GM12875 (cell line): ENCODE results near the gene LOXHD1.

ENCODE experiments used
- H3K4me3 ChIP-seq: one replicate; pipeline ENCODE4 v1.5.1; 2011; ENCODE audit warnings: low read depth, low read length, control low read depth
- TF ChIP-seq, protein P1 (sequence below): IDR thresholded peaks from 2 replicates; pipeline ENCODE4 v1.5.1; 2011; ENCODE audit warnings: low read depth, mild to moderate bottlenecking, control low read depth, inconsistent platforms, low read length, moderate library complexity, borderline replicate concordance; ENCODE audit not compliant: insufficient read depth

LOXHD1 gene

DNA sequence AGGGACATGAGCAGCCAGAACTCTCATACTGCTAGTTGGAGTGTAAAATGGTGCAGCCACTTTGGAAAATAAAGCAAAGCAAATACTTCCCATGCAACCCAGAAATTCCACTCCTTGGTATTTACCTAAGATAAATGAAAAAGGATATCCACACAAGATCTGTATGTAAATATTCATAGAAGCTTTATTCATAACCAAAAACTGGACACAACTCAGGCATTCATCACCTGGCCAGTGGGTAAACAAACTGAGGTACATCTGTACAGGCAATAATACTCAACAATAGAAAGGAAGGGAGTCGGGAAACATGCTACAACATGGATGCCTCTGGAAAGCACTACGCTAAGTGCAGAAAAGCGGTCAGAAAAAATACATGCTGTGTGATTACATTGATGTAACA, 2.5 kb upstream of the LOXHD1 start:
- H3K4me3 ChIP-seq, result no peak overlapping the region
- TF ChIP-seq, protein P1, sequence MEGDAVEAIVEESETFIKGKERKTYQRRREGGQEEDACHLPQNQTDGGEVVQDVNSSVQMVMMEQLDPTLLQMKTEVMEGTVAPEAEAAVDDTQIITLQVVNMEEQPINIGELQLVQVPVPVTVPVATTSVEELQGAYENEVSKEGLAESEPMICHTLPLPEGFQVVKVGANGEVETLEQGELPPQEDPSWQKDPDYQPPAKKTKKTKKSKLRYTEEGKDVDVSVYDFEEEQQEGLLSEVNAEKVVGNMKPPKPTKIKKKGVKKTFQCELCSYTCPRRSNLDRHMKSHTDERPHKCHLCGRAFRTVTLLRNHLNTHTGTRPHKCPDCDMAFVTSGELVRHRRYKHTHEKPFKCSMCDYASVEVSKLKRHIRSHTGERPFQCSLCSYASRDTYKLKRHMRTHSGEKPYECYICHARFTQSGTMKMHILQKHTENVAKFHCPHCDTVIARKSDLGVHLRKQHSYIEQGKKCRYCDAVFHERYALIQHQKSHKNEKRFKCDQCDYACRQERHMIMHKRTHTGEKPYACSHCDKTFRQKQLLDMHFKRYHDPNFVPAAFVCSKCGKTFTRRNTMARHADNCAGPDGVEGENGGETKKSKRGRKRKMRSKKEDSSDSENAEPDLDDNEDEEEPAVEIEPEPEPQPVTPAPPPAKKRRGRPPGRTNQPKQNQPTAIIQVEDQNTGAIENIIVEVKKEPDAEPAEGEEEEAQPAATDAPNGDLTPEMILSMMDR, result no peak

DNA sequence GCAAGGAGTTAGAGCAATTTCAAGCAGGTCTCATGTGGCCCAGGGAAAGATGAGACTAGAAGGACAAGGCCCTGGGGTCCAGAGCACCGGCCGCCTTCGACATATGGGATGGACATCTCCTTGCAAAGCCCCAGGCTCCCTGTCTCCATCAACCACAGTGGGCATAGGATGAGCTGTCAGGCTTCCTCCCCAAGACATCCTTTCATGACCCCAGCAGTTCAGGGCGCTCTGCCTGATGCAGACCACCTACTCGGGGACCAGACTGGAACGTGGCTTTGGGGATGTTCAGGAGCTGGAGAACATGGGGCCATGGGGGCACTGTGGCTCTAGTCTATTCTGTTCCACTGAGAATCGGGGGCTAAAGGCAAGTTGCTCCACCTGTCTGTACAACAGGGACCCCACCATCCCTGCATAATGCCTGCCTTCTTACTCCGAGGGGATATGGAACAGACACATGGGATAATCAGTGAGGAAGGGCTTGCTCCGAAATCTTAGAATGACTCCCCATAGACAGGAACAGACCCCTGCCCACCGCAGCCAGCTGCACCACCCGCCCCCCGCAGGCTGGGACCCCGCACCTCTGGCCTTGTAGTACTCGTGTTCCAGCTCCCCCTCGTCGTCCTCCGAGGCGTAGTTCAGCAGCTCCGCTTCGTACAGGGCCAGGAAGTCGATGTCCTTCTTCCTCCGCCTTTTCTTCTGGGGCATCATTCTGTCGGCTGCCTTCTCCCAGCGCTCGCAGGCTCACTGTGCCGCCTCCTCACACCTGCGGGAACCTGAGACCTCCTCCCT, 500 bp downstream of the LOXHD1 start:
- no peak overlapping the region for H3K4me3 ChIP-seq
- TF ChIP-seq, protein P1, result no peak

DNA sequence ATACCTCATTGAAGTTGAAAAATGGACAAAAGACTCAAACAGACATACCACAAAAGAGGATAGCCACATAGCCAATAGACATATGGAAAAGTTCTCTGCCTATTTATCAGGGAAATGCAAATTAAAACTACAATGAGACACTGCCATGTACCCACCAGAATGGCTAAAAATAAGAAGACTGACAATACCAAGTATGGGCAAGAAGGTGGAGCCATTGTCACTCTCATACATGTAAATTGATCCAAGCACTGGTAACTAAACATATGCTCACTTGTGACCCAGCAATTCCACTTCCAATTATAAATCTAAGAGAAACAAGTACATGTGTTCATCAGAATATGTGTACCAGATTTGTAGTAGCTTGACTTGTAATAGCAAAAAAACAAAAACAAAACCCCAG, 4.6 kb downstream of the LOXHD1 start:
- TF ChIP-seq, protein P1, result no peak
- H3K4me3 ChIP-seq, result no peak overlapping the region

DNA sequence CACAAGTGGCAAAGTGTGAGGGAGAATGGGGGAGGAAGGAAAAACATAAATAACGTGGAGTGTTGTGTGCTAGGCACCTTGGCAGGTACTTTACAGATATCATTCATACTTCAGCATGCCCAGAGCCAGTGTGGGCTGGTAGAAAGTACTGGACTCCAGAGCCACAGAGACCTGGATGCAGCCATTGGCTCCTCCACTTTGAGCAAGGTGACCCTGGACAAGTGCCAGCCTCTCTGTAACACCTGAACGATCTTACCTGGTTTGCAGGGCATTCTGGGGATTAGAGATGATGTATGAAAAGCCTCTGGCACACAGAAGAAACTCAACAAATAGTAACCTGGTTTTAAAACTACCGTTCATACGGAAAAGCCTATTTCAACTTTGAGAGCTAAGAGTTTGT, 6.3 kb downstream of the LOXHD1 start:
- TF ChIP-seq, protein P1, result no peak
- H3K4me3 ChIP-seq, result no peak overlapping the region

DNA sequence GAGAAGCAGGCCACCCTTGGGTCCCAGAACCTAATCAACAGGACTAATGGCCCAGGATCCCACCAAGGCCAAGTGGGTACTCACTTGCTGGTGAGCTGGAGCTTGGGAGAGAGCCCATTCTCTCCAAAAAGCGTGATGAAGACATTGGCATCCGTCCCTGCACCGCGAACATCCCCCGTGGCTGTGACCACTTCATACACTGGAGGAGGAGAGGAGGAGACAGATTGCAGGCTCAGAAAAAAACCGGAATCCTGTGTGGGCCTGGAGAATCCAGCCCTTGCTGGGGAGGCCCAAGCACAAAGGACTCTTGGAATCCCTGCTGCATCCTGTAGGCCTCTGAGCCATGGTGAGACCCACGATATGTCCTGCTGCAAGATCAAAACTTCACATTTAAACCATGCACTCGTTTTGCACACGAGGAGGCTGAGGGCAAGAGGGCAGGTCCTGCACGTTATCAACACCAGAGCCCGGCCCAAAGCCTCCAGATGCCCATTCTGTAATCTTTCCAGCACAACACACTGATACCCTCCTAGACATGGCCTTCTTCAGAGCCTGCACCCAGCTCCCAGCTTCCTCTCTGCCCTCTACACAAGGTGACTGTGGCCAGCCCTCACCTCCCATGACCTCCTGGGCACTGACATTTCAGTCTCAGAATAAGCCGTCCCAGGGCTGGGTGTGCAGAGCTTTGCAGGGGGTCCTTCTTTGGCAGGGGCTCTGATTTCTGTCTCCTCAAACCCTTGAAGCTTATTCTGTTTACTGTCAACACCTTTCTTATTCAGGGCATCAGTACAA, 7.8 kb downstream of the LOXHD1 start:
- TF ChIP-seq, protein P1, result no peak
- no peak overlapping the region for H3K4me3 ChIP-seq

DNA sequence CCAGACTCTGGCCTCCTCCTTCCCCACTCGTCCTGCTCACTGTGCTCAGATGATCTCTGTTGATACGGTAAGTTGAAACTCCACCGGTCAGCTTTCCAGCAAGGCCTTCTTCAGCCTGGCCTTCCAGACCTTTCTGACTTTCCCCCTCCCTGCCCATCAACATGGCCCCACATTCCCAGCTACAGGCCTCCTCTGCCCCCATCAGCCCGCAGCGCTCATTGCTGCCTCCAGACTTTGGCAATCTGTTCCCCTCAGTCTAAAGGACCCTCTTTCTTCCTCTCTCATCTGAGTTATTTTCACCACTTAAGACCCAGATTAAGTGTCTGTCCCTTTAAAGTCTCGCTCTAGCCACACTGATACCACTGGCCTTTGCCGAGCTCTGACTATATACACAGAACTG, 10.6 kb downstream of the LOXHD1 start:
- H3K4me3 ChIP-seq, result no peak overlapping the region
- TF ChIP-seq, protein P1, result no peak
